Fibroblast of mammary gland (primary cell): ENCODE data around the gene SPHKAP.

ENCODE experiments used
- DNase-seq: peaks from one replicate; pipeline ENCODE4 v3.0.0-alpha.2; 2010; ENCODE audit warnings: low read depth
- H3K4me3 ChIP-seq: 2 replicates; pipeline ENCODE4 v1.5.1; 2011; ENCODE audit warnings: low read depth, mild to moderate bottlenecking, low read length, moderate library complexity; ENCODE audit not compliant: control insufficient read depth
- TF ChIP-seq, protein P1 (sequence below): conservative IDR thresholded peaks from 2 replicates; pipeline ENCODE4 v1.5.1; 2011; ENCODE audit warnings: low read depth, low read length, inconsistent platforms; ENCODE audit not compliant: control insufficient read depth, insufficient read depth

The SPHKAP gene

DNA sequence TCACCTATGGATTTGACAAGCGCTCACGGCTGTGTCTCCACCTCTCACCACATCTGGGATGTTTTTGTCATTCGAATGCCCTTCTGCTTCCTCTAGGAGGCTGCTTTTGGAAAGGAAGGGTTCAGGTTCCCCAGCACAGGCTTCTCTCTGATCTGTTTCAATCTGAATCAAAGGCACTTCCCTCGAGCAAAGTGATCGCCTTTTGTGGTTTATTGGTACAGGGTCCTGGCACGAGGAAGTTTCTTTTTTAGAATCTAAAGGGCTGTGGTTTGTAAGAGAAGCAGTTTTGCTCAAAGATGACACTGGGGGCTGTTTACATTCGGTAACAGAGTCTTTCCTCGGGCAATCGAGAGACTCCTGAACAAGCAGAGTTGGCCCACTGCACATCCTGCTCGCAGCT is 165.1 kb downstream of the SPHKAP start:
- TF ChIP-seq, protein P1, sequence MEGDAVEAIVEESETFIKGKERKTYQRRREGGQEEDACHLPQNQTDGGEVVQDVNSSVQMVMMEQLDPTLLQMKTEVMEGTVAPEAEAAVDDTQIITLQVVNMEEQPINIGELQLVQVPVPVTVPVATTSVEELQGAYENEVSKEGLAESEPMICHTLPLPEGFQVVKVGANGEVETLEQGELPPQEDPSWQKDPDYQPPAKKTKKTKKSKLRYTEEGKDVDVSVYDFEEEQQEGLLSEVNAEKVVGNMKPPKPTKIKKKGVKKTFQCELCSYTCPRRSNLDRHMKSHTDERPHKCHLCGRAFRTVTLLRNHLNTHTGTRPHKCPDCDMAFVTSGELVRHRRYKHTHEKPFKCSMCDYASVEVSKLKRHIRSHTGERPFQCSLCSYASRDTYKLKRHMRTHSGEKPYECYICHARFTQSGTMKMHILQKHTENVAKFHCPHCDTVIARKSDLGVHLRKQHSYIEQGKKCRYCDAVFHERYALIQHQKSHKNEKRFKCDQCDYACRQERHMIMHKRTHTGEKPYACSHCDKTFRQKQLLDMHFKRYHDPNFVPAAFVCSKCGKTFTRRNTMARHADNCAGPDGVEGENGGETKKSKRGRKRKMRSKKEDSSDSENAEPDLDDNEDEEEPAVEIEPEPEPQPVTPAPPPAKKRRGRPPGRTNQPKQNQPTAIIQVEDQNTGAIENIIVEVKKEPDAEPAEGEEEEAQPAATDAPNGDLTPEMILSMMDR, result no peak
- no peak for DNase-seq
- H3K4me3 ChIP-seq, result no peak overlapping the region

GRCh38 chr2:228015741-228016140 is 165.7 kb downstream of the SPHKAP start:
- no peak for DNase-seq
- TF ChIP-seq, protein P1, result no peak
- no peak overlapping the region for H3K4me3 ChIP-seq

DNA sequence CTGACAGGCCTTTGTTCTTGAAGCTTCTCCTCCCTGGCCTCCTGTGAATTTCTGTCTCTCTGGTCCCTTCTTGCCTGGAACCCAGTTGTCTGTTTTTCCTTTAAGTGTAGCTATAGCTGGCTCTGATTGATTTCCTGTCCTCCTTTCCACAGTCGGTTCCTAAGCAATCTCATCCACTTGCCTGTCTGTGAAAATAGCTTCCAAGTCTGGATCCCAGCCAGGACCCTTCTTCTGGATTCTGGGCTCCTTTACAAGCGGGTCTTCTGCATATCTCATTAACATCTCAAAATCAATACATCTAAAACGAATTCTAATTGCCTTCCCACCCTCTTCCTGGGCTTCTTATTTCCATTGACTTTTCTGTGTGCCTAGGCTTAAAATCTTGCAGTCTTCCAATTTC is 185.1 kb downstream of the SPHKAP start:
- no peak overlapping the region for H3K4me3 ChIP-seq
- DNase-seq, result no peak
- TF ChIP-seq, protein P1, result no peak

GRCh38 chr2:227990937-227991336 is 190.6 kb downstream of the SPHKAP start:
- DNase-seq, result no peak
- no peak overlapping the region for H3K4me3 ChIP-seq
- TF ChIP-seq, protein P1, result no peak

DNA sequence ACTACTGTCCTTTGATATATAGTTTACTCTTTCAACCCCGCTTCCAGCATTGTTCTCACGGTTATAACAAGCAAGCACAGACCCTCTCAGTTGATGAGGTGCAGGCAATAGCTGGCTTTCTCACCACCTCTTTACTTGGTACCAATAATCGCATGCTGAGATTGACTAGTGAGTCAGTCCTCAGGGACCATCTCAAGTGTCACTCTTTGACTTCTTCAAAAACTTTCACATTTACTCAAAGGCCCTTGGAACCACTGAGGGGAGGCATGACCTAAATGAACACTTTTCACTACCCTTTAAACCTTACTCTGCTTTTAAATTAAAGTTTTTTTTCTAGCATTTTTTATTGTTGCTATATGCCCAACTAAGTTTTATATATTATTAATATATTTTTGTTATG is 208.2 kb downstream of the SPHKAP start:
- TF ChIP-seq, protein P1, result no peak
- no peak for DNase-seq
- no peak overlapping the region for H3K4me3 ChIP-seq

GRCh38 chr2:227971619-227972230 is 209.8 kb downstream of the SPHKAP start:
- DNase-seq, result no peak
- TF ChIP-seq, protein P1, result no peak
- H3K4me3 ChIP-seq, result no peak overlapping the region

- H3K4me3 ChIP-seq, result no peak overlapping the region
- DNase-seq, result no peak
- TF ChIP-seq, protein P1, result no peak
These were observed 221.2 kb downstream of the SPHKAP start for GRCh38 chr2:227960317-227960716.
